Osteocyte (in vitro differentiated cells): Measurements from ENCODE around the gene TGFB3. TPM values are rescaled to one million over a fixed set of nuclear protein-coding genes. Genes with fewer than 3 reads are reported as not detected.

Experiments
- DNase-seq: peaks from one replicate; pipeline ENCODE4 v3.0.0; 2021; ENCODE audit warnings: mixed read lengths; ENCODE audit not compliant: unreplicated experiment; ENCODE audit errors: extremely low spot score
- H3K27ac Mint-ChIP-seq: one replicate; pipeline ENCODE4 v1.8.0; 2021; ENCODE audit warnings: mild to moderate bottlenecking, mixed read lengths; ENCODE audit not compliant: unreplicated experiment
- H3K27me3 Mint-ChIP-seq: one replicate; pipeline ENCODE4 v1.8.0; 2021; ENCODE audit warnings: mixed read lengths; ENCODE audit not compliant: unreplicated experiment
- H3K36me3 Mint-ChIP-seq: one replicate; pipeline ENCODE4 v1.8.0; 2021; ENCODE audit warnings: mixed read lengths; ENCODE audit not compliant: unreplicated experiment
- H3K4me1 Mint-ChIP-seq: one replicate; pipeline ENCODE4 v1.8.0; 2021; ENCODE audit warnings: mixed read lengths; ENCODE audit not compliant: unreplicated experiment
- H3K4me3 Mint-ChIP-seq: one replicate; pipeline ENCODE4 v1.8.0; 2021; ENCODE audit warnings: mild to moderate bottlenecking, moderate library complexity, mixed read lengths; ENCODE audit not compliant: unreplicated experiment
- H3K9me3 Mint-ChIP-seq: one replicate; pipeline ENCODE4 v1.8.0; 2021; ENCODE audit warnings: mixed read lengths; ENCODE audit not compliant: unreplicated experiment
- total RNA-seq: library from RNA; stranded (reverse); gene quantifications from 2 replicates; pipeline ENCODE4 v1.2.1, GENCODE V29; 2021
- TF ChIP-seq, protein P1 (sequence below): fragments of 200-600 bp; sonication (generic); IDR thresholded peaks from 2 replicates; pipeline ENCODE4 v1.5.0; 2021; ENCODE audit warnings: antibody characterized with exemption, mild to moderate bottlenecking, moderate library complexity

TGFB3 gene
- total RNA-seq, 1 donor from 2014 or later = 176 TPM

DNA sequence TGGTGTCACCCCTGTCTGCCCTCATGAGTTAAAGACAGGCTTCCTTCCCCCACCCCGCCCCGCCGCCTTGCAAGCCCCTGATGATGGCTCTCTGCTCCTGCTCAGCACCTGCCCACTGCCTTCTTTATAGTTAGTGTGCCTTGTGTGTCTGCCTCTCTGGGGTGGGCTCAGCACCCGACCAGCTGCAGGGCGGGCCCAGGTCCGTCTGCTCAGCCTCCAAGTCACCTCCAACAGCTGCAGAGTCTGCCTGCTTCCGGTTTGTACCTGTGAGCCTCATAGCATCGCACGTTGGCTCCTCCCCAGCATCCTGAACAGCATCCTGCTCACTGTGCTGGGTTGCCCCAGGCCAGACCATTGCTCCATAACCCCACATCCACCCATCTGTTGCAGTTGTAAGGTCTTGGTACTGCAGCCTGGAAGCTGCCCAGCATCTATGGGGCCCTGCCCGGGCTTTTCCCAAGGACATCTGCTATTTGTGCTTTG lies 3.5 kb downstream of the TGFB3 start:
- peaks cover 12% of the 10 kb centered on the region for H3K36me3 Mint-ChIP-seq
- peaks cover 67% of the 10 kb centered on the region for H3K4me1 Mint-ChIP-seq
- H3K27ac Mint-ChIP-seq = peak overlapping the region; percentile 96
- no peak for DNase-seq
- no peaks in the 10 kb centered on the region for H3K9me3 Mint-ChIP-seq
- H3K27me3 Mint-ChIP-seq = no peaks in the 10 kb centered on the region
- TF ChIP-seq, protein P1, sequence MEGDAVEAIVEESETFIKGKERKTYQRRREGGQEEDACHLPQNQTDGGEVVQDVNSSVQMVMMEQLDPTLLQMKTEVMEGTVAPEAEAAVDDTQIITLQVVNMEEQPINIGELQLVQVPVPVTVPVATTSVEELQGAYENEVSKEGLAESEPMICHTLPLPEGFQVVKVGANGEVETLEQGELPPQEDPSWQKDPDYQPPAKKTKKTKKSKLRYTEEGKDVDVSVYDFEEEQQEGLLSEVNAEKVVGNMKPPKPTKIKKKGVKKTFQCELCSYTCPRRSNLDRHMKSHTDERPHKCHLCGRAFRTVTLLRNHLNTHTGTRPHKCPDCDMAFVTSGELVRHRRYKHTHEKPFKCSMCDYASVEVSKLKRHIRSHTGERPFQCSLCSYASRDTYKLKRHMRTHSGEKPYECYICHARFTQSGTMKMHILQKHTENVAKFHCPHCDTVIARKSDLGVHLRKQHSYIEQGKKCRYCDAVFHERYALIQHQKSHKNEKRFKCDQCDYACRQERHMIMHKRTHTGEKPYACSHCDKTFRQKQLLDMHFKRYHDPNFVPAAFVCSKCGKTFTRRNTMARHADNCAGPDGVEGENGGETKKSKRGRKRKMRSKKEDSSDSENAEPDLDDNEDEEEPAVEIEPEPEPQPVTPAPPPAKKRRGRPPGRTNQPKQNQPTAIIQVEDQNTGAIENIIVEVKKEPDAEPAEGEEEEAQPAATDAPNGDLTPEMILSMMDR = no peak
- H3K4me3 Mint-ChIP-seq = peak overlapping the region; percentile 83

DNA sequence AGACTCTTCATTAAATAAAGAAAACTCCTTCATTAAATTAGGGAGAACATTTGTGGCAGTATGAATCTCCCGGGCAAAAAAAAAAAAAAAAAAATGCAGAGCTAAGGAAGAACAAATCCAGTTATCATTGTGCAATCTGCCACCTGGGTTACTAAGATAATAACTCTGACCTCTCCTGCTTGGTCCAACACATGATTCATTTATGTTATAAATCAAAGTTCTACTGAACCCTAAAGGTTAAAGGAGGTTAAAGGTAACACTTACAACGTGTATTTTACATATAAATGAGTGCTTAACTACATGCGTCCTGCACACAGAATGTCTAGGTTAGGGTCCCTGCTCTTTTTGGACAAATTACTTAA lies 4.2 kb downstream of the TGFB3 start:
- DNase-seq = no peak
- Mint-ChIP-seq H3K27me3 (no peaks in the 10 kb centered on the region), H3K4me3 (peak overlapping the region; percentile 83), H3K36me3 (peaks cover 12% of the 10 kb centered on the region), H3K4me1 (peaks cover 71% of the 10 kb centered on the region), H3K27ac (no peak overlapping the region), H3K9me3 (no peaks in the 10 kb centered on the region)
- TF ChIP-seq, protein P1 = no peak

DNA sequence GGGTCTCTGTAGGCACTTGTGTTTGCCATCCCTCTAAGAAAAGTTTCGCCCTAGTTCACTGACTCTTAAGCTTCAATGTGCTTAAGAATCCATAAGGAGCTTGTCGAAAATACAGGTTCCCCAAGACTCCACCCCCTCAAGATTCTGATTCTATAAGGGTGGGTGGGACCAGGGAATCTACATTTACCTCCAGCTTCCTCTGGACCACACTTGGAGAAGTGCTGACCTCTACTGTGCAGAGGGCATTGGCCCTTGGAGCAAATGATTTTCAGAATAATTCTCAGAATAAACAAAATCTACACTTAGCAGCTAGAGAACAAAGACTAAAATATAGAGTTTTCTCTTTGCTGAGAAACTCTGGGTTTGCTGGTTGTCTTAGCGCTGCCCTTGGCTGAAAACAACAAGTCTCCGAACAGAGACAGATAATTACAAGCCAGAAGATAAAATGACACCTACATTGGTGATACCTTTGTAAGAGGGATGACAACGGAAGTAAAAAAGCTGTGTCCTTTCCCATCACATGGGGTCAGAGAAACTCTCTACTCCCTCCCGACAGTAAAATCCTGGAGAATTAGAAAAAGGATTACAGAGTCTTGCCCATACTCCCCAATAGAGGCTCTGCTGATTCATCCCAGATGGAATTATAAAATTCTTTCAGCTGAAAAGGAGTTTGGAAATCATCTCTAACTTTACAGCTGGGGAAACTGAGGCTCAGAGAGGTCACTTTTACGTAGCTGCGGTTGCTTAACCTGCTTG lies 4.8 kb downstream of the TGFB3 start:
- peak overlapping the region; percentile 56 for H3K4me3 Mint-ChIP-seq
- TF ChIP-seq, protein P1 = no peak

DNA sequence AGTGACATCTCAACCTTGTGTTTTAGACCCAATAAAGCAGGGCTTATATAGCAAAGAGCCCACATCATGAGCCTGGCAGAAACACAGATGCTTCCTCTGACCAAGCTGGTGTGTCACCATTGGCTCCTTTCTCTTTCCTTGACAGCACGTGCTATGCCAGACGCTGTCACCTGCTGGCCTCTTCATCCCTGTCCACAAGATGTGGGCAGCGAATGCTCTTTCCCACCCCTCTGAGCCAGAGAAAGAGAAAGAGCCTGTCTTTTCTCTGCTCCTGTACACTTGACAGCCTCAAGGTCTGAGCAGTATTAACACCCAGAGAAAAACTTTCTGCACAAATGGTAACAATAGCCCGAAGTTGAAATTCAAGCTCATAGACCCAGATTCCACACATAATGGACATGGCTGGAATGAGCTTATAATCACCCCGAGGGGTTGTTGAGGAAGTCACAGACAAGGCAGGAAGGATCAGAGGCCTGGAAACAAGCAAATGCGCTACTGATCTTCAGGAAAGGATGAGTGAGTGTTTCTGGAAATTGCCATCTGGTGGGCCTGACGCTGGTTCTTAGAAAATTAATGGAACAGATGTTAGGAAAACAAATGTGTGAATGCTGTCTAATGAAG lies 8.9 kb downstream of the TGFB3 start:
- peaks cover 66% of the 10 kb centered on the region for H3K4me1 Mint-ChIP-seq
- H3K36me3 Mint-ChIP-seq = peaks cover 43% of the 10 kb centered on the region
- H3K27me3 Mint-ChIP-seq = no peaks in the 10 kb centered on the region
- TF ChIP-seq, protein P1 = no peak
- no peaks in the 10 kb centered on the region for H3K9me3 Mint-ChIP-seq
- H3K4me3 Mint-ChIP-seq = no peak overlapping the region
- DNase-seq = no peak
- peak overlapping the region; percentile 70 for H3K27ac Mint-ChIP-seq

More for the DNA sequence above, 4.8 kb downstream of the TGFB3 start:
- H3K27me3 Mint-ChIP-seq = no peaks in the 10 kb centered on the region
- no peaks in the 10 kb centered on the region for H3K9me3 Mint-ChIP-seq
- H3K36me3 Mint-ChIP-seq = peaks cover 17% of the 10 kb centered on the region
- H3K4me1 Mint-ChIP-seq = peaks cover 77% of the 10 kb centered on the region
- no peak for DNase-seq
- H3K27ac Mint-ChIP-seq = peak overlapping the region; percentile 16

DNA sequence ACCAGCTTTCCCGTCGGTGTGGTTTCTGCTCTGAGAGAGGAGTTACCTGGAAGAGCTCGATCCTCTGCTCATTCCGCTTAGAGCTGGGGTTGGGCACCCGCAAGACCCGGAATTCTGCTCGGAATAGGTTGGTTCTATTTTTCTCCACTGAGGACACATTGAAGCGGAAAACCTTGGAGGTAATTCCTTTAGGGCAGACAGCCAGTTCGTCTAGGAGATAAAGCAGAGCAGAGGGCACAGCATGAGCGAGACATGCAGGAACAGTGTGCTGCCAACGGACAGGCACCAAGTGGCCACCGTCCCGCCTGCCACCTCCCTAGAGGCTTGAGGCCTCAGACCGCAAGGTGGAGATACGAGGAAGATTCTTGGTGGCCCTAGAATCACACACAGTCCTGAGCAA lies 10.3 kb downstream of the TGFB3 start:
- H3K27ac Mint-ChIP-seq = no peak overlapping the region
- peaks cover 52% of the 10 kb centered on the region for H3K4me1 Mint-ChIP-seq
- no peak overlapping the region for H3K4me3 Mint-ChIP-seq
- H3K27me3 Mint-ChIP-seq = no peaks in the 10 kb centered on the region
- no peak for DNase-seq
- peaks cover 55% of the 10 kb centered on the region for H3K36me3 Mint-ChIP-seq
- no peaks in the 10 kb centered on the region for H3K9me3 Mint-ChIP-seq
- TF ChIP-seq, protein P1 = no peak
